GM23338 (cell line): ENCODE measurements around the gene COX17. TPM values are rescaled to one million over a fixed set of nuclear protein-coding genes. Genes with fewer than 3 reads are reported as not detected.

Experiments used
- ATAC-seq: fragments of 200-7000 bp; cut with Tn5 transposase; 3 replicates; pipeline ENCODE4 v1.9.1; 2020
- DNase-seq: peaks from one replicate; pipeline ENCODE4 v3.0.0-alpha.2; 2015; ENCODE audit warnings: low spot score
- H2AFZ ChIP-seq: fragments of 200-600 bp; sonication (generic); 2 replicates; pipeline ENCODE4 v1.8.0; 2016; ENCODE audit warnings: antibody characterized with exemption, mild to moderate bottlenecking, moderate library complexity
- H3F3A ChIP-seq: fragments of 200-600 bp; sonication (generic); replicated peaks from 2 replicates; pipeline ENCODE4 v1.8.0; 2017; ENCODE audit warnings: antibody characterized with exemption, mixed run types, low read depth
- H3K27ac ChIP-seq: fragments of 200-600 bp; sonication (generic); 2 replicates; pipeline ENCODE4 v1.6.1; 2016; ENCODE audit warnings: low read depth
- H3K27me3 ChIP-seq: fragments of 200-600 bp; sonication (generic); 2 replicates; pipeline ENCODE4 v1.8.0; 2016; ENCODE audit warnings: mild to moderate bottlenecking, mixed run types, moderate library complexity; ENCODE audit not compliant: insufficient read depth
- H3K36me3 ChIP-seq: fragments of 200-600 bp; sonication (generic); 2 replicates; pipeline ENCODE4 v1.8.0; 2016; ENCODE audit warnings: mild to moderate bottlenecking; ENCODE audit not compliant: insufficient read depth
- H3K4me1 ChIP-seq: fragments of 200-600 bp; sonication (generic); 2 replicates; pipeline ENCODE4 v1.8.0; 2016; ENCODE audit warnings: mild to moderate bottlenecking, moderate library complexity; ENCODE audit not compliant: insufficient read depth
- H3K4me2 ChIP-seq: fragments of 200-600 bp; sonication (generic); 2 replicates; pipeline ENCODE4 v1.7.1; 2017; ENCODE audit warnings: mixed run types
- H3K4me3 ChIP-seq: fragments of 200-600 bp; sonication (generic); 2 replicates; pipeline ENCODE4 v1.6.1; 2016; ENCODE audit warnings: mixed run types
- H3K79me2 ChIP-seq: fragments of 200-600 bp; sonication (generic); replicated peaks from 2 replicates; pipeline ENCODE4 v1.8.0; 2017; ENCODE audit warnings: mild to moderate bottlenecking; ENCODE audit not compliant: insufficient read depth
- H3K9me2 ChIP-seq: fragments of 200-600 bp; sonication (generic); 2 replicates; pipeline ENCODE4 v1.8.0; 2017; ENCODE audit not compliant: insufficient read depth
- H4K20me1 ChIP-seq: fragments of 200-600 bp; sonication (generic); replicated peaks from 2 replicates; pipeline ENCODE4 v1.8.0; 2017; ENCODE audit warnings: mild to moderate bottlenecking; ENCODE audit not compliant: insufficient read depth
- H3K27ac Mint-ChIP-seq: 2 replicates; pipeline ENCODE4 v1.8.0; 2020; ENCODE audit warnings: inconsistent platforms, mild to moderate bottlenecking, moderate library complexity, mixed read lengths
- H3K27me3 Mint-ChIP-seq: 3 replicates; pipeline ENCODE4 v1.8.0; 2022; ENCODE audit warnings: low read depth, mild to moderate bottlenecking, moderate library complexity, mixed read lengths, inconsistent platforms; ENCODE audit not compliant: insufficient read depth, poor library complexity
- H3K36me3 Mint-ChIP-seq: 3 replicates; pipeline ENCODE4 v1.8.0; 2021; ENCODE audit warnings: low read depth, mild to moderate bottlenecking, inconsistent platforms, moderate library complexity, mixed read lengths
- H3K4me1 Mint-ChIP-seq: 3 replicates; pipeline ENCODE4 v1.8.0; 2020; ENCODE audit warnings: mild to moderate bottlenecking, inconsistent platforms, mixed read lengths
- H3K4me3 Mint-ChIP-seq: 3 replicates; pipeline ENCODE4 v1.8.0; 2021; ENCODE audit warnings: moderate library complexity, mild to moderate bottlenecking, inconsistent platforms, mixed read lengths
- H3K9me3 Mint-ChIP-seq: 3 replicates; pipeline ENCODE4 v1.8.0; 2020; ENCODE audit warnings: moderate library complexity, mild to moderate bottlenecking, inconsistent platforms, mixed read lengths
- CREB1 ChIP-seq: fragments of 250-450 bp; sonication (Bioruptor Pico); IDR thresholded peaks from 2 replicates; pipeline ENCODE4 v1.5.0; 2020; ENCODE audit warnings: low read depth, mild to moderate bottlenecking, moderate library complexity
- CTCF ChIP-seq, 2 experiments: fragments of 200-600 bp in 1 of 2; sonication (generic) in 1 of 2; conservative IDR thresholded peaks; 2 replicates each; pipeline versions ENCODE4 v1.5.1 to v1.6.1; 2016 to 2017; ENCODE audit warnings: antibody characterized with exemption in 2 of 2, low read depth in 2 of 2, mild to moderate bottlenecking in 2 of 2, moderate library complexity in 1 of 2
- ETS1 ChIP-seq: IDR thresholded peaks from 2 replicates; pipeline ENCODE4 v1.6.1; 2016; ENCODE audit warnings: antibody characterized with exemption
- EZH2 ChIP-seq: fragments of 200-600 bp; sonication (generic); IDR thresholded peaks from one replicate; pipeline ENCODE4 v1.8.0; 2017; ENCODE audit warnings: antibody characterized with exemption, mild to moderate bottlenecking, low read depth; ENCODE audit not compliant: unreplicated experiment
- EZH2phosphoT487 ChIP-seq: fragments of 200-600 bp; sonication (generic); IDR thresholded peaks from one replicate; pipeline ENCODE4 v1.8.1; 2018; ENCODE audit warnings: antibody characterized with exemption; ENCODE audit not compliant: unreplicated experiment
- JUNB ChIP-seq: IDR thresholded peaks from one replicate; pipeline ENCODE4 v1.6.1; 2016; ENCODE audit warnings: antibody characterized with exemption; ENCODE audit not compliant: unreplicated experiment
- NANOG ChIP-seq: IDR thresholded peaks from 2 replicates; pipeline ENCODE4 v1.6.1; 2016; ENCODE audit warnings: antibody characterized with exemption, borderline replicate concordance
- POLR2AphosphoS5 ChIP-seq: IDR thresholded peaks from 2 replicates; pipeline ENCODE4 v1.6.1; 2016; ENCODE audit warnings: antibody characterized with exemption, low read depth
- STAT1 ChIP-seq: IDR thresholded peaks from one replicate; pipeline ENCODE4 v1.6.1; 2016; ENCODE audit warnings: antibody characterized with exemption; ENCODE audit not compliant: unreplicated experiment
- ZNF114 ChIP-seq: fragments of 250-450 bp; sonication (Bioruptor Pico); IDR thresholded peaks from 2 replicates; pipeline ENCODE4 v1.5.0; 2020; ENCODE audit warnings: mild to moderate bottlenecking, moderate library complexity
- ZNF331 ChIP-seq: fragments of 250-450 bp; sonication (Bioruptor Pico); IDR thresholded peaks from 2 replicates; pipeline ENCODE4 v1.5.0; 2020; ENCODE audit warnings: low read depth, mild to moderate bottlenecking, moderate library complexity
- long read RNA-seq: library from polyadenylated mRNA; unstranded; transcript quantifications from one replicate; pipeline ENCODE4 v2.0.0, GENCODE V29; 2020; ENCODE audit not compliant: unreplicated experiment
- polyA plus RNA-seq: library from polyadenylated mRNA; unstranded; fragments of >200 nt; fragmentation: Nextera tagmentation; extraction: Ambion mirVana; gene quantifications from 2 replicates; pipeline ENCODE4 v1.2.1, GENCODE V29; 2016
- total RNA-seq: library from RNA; depleted of rRNA; stranded (reverse); fragments of >200 nt; shearing (Covaris generic); gene quantifications from 2 replicates; pipeline ENCODE4 v1.2.3, GENCODE V29; 2014; rRNA removed

Gene COX17
- total RNA-seq: 14.0 and 24.0 TPM in 2 replicates
- polyA plus RNA-seq: 324 and 376 TPM in 2 replicates
- long read RNA-seq, transcript COX17-201 (3 exons, 684 nt): major isoform, 62 of 71 reads
- long read RNA-seq, partial matches to known transcripts: 0 of 71 reads
- long read RNA-seq, other reads (novel, unspliced or antisense): 7 of 71 reads

GRCh38 chr3:119676771-119677640 is at the start of gene COX17:
Gene COX17, minus strand, starts transcription at chr3:119677406. Its CDS starts 96 bp downstream, at chr3:119677310.
- Histone ChIP-seq H3K4me1 (peaks cover 6% of the 10 kb centered on the region; the same call in 1 of the 2 replicates), H3K9me2 (no peaks in the 10 kb centered on the region), H3K27me3 (no peaks in the 10 kb centered on the region), H3F3A (no peaks in the 10 kb centered on the region), H3K4me2 (peak within 1 kb of the TSS; percentile 97), H3K27ac (peak within 1 kb of the TSS; percentile 82), H3K79me2 (peaks cover 17% of the 10 kb centered on the region), H3K36me3 (peaks cover 19% of the 10 kb centered on the region), H2AFZ (peak within 1 kb of the TSS; percentile 56; the same call in 1 of the 2 replicates), H3K4me3 (peak within 1 kb of the TSS; percentile 75), H4K20me1 (no peaks in the 10 kb centered on the region)
- H3K4me1 Mint-ChIP-seq: peaks cover 15% of the 10 kb centered on the region; the same call in 1 of the 3 replicates
- peak within 1 kb of the TSS; percentile 94 for H3K4me3 Mint-ChIP-seq
- peaks cover 8% of the 10 kb centered on the region for H3K27me3 Mint-ChIP-seq
- TF ChIP-seq EZH2: no peak
- no peak for TF ChIP-seq JUNB
- peak; percentile 63 for TF ChIP-seq POLR2AphosphoS5
- 0 out of 4 replicates have a peak, but pooled peaks of 1 of the 2 experiments have one; percentile 2 for TF ChIP-seq CTCF (conservative IDR thresholded peaks at IDR 0.05; ENCODE audit: low read depth in 2 of 2)
- peak; percentile 45; the same call in 1 of the 2 replicates for TF ChIP-seq ETS1
- TF ChIP-seq ZNF331: no peak
- H3K9me3 Mint-ChIP-seq: no peaks in the 10 kb centered on the region
- peak; percentile 98 for DNase-seq
- ATAC-seq: peak; percentile 90
- peak within 1 kb of the TSS; percentile 97 for H3K27ac Mint-ChIP-seq
- peaks cover 30% of the 10 kb centered on the region for H3K36me3 Mint-ChIP-seq

GRCh38 chr3:119726909-119727308 is 49.7 kb upstream of the COX17 start:
- Mint-ChIP-seq H3K9me3 (no peaks in the 10 kb centered on the region), H3K4me3 (no peak overlapping the region), H3K27me3 (peaks cover 2% of the 10 kb centered on the region), H3K27ac (no peak overlapping the region), H3K36me3 (no peaks in the 10 kb centered on the region), H3K4me1 (no peaks in the 10 kb centered on the region)
- ATAC-seq (no peak), DNase-seq (no peak)
- no peaks in the 10 kb centered on the region for H4K20me1 ChIP-seq
- H3K27me3 ChIP-seq: no peaks in the 10 kb centered on the region
- H2AFZ ChIP-seq: no peak overlapping the region
- no peaks in the 10 kb centered on the region for H3K9me2 ChIP-seq
- no peak overlapping the region for H3K4me2 ChIP-seq
- H3K36me3 ChIP-seq: no peaks in the 10 kb centered on the region
- no peaks in the 10 kb centered on the region for H3F3A ChIP-seq
- no peaks in the 10 kb centered on the region for H3K79me2 ChIP-seq
- H3K27ac ChIP-seq: no peak overlapping the region
- H3K4me3 ChIP-seq: no peak overlapping the region
- no peaks in the 10 kb centered on the region for H3K4me1 ChIP-seq
- TF ChIP-seq ZNF114 (CRISPR knock-in tag) (no peak), ETS1 (no peak), ZNF331 (no peak), NANOG (no peak), STAT1 (no peak), EZH2phosphoT487 (no peak), CREB1 (CRISPR knock-in tag) (no peak)
